SK-N-MC (cell line): ENCODE results near the gene RAB3IP.

ENCODE experiments used
- DNase-seq: peaks from one replicate; pipeline ENCODE4 v3.0.0-alpha.2; 2011; ENCODE audit warnings: low read depth, low spot score
- H3K27ac ChIP-seq: fragments of 200-600 bp; sonication (generic); 2 replicates; pipeline ENCODE4 v1.5.1; 2016; ENCODE audit warnings: mixed run types
- H3K36me3 ChIP-seq: fragments of 200-600 bp; sonication (generic); 2 replicates; pipeline ENCODE4 v1.6.1; 2017; ENCODE audit warnings: antibody characterized with exemption, low read length, mixed read lengths; ENCODE audit not compliant: insufficient read depth
- H3K4me3 ChIP-seq: fragments of 200-600 bp; sonication (generic); 2 replicates; pipeline ENCODE4 v1.5.1; 2016
- H3K9ac ChIP-seq: fragments of 200-600 bp; sonication (generic); 2 replicates; pipeline ENCODE4 v1.8.0; 2017; ENCODE audit warnings: mixed run types, mixed read lengths; ENCODE audit not compliant: insufficient read length
- H3K9me3 ChIP-seq: fragments of 200-600 bp; sonication (generic); 2 replicates; pipeline ENCODE4 v1.6.1; 2017; ENCODE audit warnings: low read depth, mild to moderate bottlenecking, antibody characterized with exemption, low read length, moderate library complexity, mixed read lengths
- EZH2 ChIP-seq: fragments of 200-600 bp; sonication (generic); IDR thresholded peaks from one replicate; pipeline ENCODE4 v1.6.1; 2017; ENCODE audit warnings: antibody characterized with exemption
- FOXP2 ChIP-seq: optimal IDR thresholded peaks from 2 replicates; pipeline ENCODE3; 2011; ENCODE audit warnings: mild to moderate bottlenecking, moderate library complexity; ENCODE audit not compliant: insufficient read depth; ENCODE audit errors: extremely low read length, control extremely low read depth
- POLR2AphosphoS5 ChIP-seq: IDR thresholded peaks from 2 replicates; pipeline ENCODE4 v1.6.1; 2012; ENCODE audit warnings: mild to moderate bottlenecking, low read depth, low read length, borderline replicate concordance

RAB3IP gene

GRCh38 chr12:69708649-69709048, 30.0 kb upstream of the RAB3IP start:
- no peak for DNase-seq

GRCh38 chr12:69712826-69713225, 25.8 kb upstream of the RAB3IP start:
- no peak for DNase-seq
- Histone ChIP-seq H3K9me3 (no peaks in the 10 kb centered on the region), H3K27ac (no peak overlapping the region), H3K9ac (no peak overlapping the region), H3K36me3 (no peaks in the 10 kb centered on the region), H3K4me3 (no peak overlapping the region)
- TF ChIP-seq FOXP2 (no peak), POLR2AphosphoS5 (no peak), EZH2 (no peak)

More at GRCh38 chr12:69708649-69709048, 30.0 kb upstream of the RAB3IP start:
- TF ChIP-seq POLR2AphosphoS5 = no peak
- no peak for TF ChIP-seq EZH2
- no peak for TF ChIP-seq FOXP2
- no peak overlapping the region for H3K4me3 ChIP-seq
- H3K27ac ChIP-seq = no peak overlapping the region
- H3K9ac ChIP-seq = no peak overlapping the region
- H3K36me3 ChIP-seq = no peaks in the 10 kb centered on the region
- no peaks in the 10 kb centered on the region for H3K9me3 ChIP-seq

- Histone ChIP-seq H3K9ac (no peak overlapping the region), H3K27ac (no peak overlapping the region), H3K4me3 (no peak overlapping the region), H3K9me3 (no peaks in the 10 kb centered on the region), H3K36me3 (no peaks in the 10 kb centered on the region)
- DNase-seq = no peak
- TF ChIP-seq EZH2 = no peak
- TF ChIP-seq FOXP2 = no peak
- TF ChIP-seq POLR2AphosphoS5 = no peak
These were observed 24.1 kb upstream of the RAB3IP start for GRCh38 chr12:69714542-69714941.

- Histone ChIP-seq H3K4me3 (no peak overlapping the region), H3K36me3 (no peaks in the 10 kb centered on the region), H3K9ac (no peak overlapping the region), H3K27ac (no peak overlapping the region), H3K9me3 (no peaks in the 10 kb centered on the region; the same call in 1 of the 2 replicates)
- TF ChIP-seq FOXP2 (no peak), EZH2 (no peak), POLR2AphosphoS5 (no peak)
- no peak for DNase-seq
These were observed 19.0 kb upstream of the RAB3IP start for GRCh38 chr12:69719336-69720316.

- Histone ChIP-seq H3K9me3 (peaks cover 5% of the 10 kb centered on the region), H3K36me3 (no peaks in the 10 kb centered on the region), H3K27ac (no peak overlapping the region), H3K4me3 (no peak overlapping the region), H3K9ac (no peak overlapping the region)
- TF ChIP-seq POLR2AphosphoS5 (no peak), EZH2 (no peak), FOXP2 (no peak)
- no peak for DNase-seq
These were observed 17.9 kb upstream of the RAB3IP start for GRCh38 chr12:69720750-69721149.

- Histone ChIP-seq H3K36me3 (no peaks in the 10 kb centered on the region), H3K4me3 (peak overlapping the region; percentile 50), H3K9ac (peak overlapping the region; percentile 13), H3K27ac (peak overlapping the region; percentile 70), H3K9me3 (peaks cover 5% of the 10 kb centered on the region)
- DNase-seq = peak; percentile 18
- TF ChIP-seq EZH2 = no peak
These were observed 11.7 kb upstream of the RAB3IP start for GRCh38 chr12:69726922-69727321.

- DNase-seq = no peak
- no peak overlapping the region for H3K4me3 ChIP-seq
- no peak overlapping the region for H3K27ac ChIP-seq
- H3K36me3 ChIP-seq = no peaks in the 10 kb centered on the region
- H3K9ac ChIP-seq = no peak overlapping the region
- no peaks in the 10 kb centered on the region for H3K9me3 ChIP-seq
- TF ChIP-seq POLR2AphosphoS5 (no peak), FOXP2 (no peak), EZH2 (no peak)
These were observed 6.6 kb upstream of the RAB3IP start for GRCh38 chr12:69732088-69732487.

GRCh38 chr12:69733638-69734037, 5.0 kb upstream of the RAB3IP start:
- no peak for TF ChIP-seq FOXP2
- no peak for TF ChIP-seq POLR2AphosphoS5
- TF ChIP-seq EZH2 = no peak
- Histone ChIP-seq H3K27ac (no peak overlapping the region), H3K9me3 (no peaks in the 10 kb centered on the region)

More at GRCh38 chr12:69733638-69734037, 5.0 kb upstream of the RAB3IP start:
- Histone ChIP-seq H3K9ac (no peak overlapping the region), H3K4me3 (no peak overlapping the region), H3K36me3 (no peaks in the 10 kb centered on the region)
- no peak for DNase-seq
